ENCODE measurements around the gene ENPP3.

The ENPP3 gene

GRCh38 chr6:131631625-131632289, 5.3 kb upstream of the ENPP3 start:
- TF ChIP-seq FOXP2 (optimal IDR thresholded peaks at IDR 0.05; ENCODE audit: borderline replicate concordance, extremely low read depth, extremely low read length, insufficient read depth) (no peak), SIN3A (IDR thresholded peaks at IDR 0.05; ENCODE audit: borderline replicate concordance, insufficient read depth, low read length) (no peak), TAF1 (IDR thresholded peaks at IDR 0.05; ENCODE audit: borderline replicate concordance, insufficient read depth, low read length) (no peak), POLR2AphosphoS5 (IDR thresholded peaks at IDR 0.05; ENCODE audit: low read depth, low read length) (no peak)
- TF ChIP-seq, protein P1, sequence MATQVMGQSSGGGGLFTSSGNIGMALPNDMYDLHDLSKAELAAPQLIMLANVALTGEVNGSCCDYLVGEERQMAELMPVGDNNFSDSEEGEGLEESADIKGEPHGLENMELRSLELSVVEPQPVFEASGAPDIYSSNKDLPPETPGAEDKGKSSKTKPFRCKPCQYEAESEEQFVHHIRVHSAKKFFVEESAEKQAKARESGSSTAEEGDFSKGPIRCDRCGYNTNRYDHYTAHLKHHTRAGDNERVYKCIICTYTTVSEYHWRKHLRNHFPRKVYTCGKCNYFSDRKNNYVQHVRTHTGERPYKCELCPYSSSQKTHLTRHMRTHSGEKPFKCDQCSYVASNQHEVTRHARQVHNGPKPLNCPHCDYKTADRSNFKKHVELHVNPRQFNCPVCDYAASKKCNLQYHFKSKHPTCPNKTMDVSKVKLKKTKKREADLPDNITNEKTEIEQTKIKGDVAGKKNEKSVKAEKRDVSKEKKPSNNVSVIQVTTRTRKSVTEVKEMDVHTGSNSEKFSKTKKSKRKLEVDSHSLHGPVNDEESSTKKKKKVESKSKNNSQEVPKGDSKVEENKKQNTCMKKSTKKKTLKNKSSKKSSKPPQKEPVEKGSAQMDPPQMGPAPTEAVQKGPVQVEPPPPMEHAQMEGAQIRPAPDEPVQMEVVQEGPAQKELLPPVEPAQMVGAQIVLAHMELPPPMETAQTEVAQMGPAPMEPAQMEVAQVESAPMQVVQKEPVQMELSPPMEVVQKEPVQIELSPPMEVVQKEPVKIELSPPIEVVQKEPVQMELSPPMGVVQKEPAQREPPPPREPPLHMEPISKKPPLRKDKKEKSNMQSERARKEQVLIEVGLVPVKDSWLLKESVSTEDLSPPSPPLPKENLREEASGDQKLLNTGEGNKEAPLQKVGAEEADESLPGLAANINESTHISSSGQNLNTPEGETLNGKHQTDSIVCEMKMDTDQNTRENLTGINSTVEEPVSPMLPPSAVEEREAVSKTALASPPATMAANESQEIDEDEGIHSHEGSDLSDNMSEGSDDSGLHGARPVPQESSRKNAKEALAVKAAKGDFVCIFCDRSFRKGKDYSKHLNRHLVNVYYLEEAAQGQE (IDR thresholded peaks at IDR 0.05; ENCODE audit: insufficient read depth in 1 of 2, low read depth in 2 of 2, low read length in 2 of 2): no peak

DNA sequence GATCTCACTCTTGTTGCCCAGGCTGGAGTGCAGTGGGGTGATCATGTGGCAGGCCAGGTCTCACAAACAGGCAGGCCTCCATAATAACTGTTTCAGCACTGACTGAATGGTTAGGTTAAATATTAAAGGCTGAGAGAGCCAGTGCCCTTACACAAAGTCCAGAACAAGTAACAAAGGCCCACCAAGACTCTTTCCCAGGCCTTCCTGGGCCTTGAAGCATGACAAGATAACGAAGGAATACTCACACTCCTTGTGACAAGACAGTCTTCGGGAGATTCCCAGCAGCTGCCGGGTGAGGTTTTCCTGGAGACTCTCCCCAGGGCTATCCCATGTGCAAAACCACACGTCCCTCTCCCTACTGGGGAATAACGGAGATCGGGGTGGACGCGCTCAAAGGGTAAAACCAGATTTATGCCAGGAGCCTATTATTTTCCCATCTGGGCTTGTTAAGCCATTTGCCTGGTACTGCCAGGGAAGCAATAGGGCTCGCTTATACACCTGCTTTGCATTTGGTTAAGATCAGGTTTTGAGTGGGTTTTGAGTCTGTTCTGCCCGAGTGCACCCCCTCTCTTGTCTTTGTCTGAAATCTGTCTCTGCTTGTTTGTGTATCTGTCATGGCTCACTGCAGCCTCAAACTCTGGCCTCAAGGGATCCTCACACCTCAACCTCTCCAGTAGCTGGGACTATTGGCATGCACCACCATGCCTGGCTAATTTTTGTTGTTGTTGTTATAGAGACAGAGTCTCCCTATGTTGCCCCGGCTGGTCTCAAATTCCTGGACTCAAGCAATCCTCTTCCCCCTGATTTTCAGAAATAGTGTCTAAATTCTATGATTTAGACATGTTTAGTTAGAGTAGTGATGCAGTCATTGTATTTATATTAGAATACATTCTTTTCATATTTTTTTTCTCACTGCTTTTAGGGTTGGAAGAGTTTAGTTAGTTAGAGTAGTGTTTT, 1.4 kb upstream of the ENPP3 start:
- TF ChIP-seq SIN3A (IDR thresholded peaks at IDR 0.05; ENCODE audit: borderline replicate concordance, insufficient read depth, low read length) (no peak), TAF1 (IDR thresholded peaks at IDR 0.05; ENCODE audit: borderline replicate concordance, insufficient read depth, low read length) (no peak), POLR2AphosphoS5 (IDR thresholded peaks at IDR 0.05; ENCODE audit: low read depth, low read length) (no peak), FOXP2 (optimal IDR thresholded peaks at IDR 0.05; ENCODE audit: borderline replicate concordance, extremely low read depth, extremely low read length, insufficient read depth) (no peak)
- TF ChIP-seq, protein P1 (IDR thresholded peaks at IDR 0.05; ENCODE audit: insufficient read depth in 1 of 2, low read depth in 2 of 2, low read length in 2 of 2): no peak

DNA sequence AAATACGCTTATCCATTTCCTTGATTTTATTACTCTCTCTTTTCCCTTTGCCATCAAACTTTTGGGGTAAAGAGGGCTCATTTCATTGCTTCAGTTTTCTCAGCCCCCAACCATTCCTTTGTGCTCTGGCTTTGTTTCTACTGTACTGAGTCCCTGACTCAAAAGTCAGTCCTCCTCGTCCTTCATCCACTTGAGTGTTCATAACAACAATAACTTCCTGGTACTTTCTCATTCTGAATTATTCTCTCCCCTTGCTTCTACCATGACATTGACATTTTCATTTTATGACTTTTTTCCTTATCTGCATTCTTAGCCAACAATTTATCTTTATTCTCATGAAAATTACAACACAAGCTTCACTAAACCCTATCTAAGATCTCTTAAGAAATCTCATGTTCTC, 911 bp downstream of the ENPP3 start:
- TF ChIP-seq POLR2AphosphoS5 (IDR thresholded peaks at IDR 0.05; ENCODE audit: low read depth, low read length): no peak
- no peak for TF ChIP-seq TAF1 (IDR thresholded peaks at IDR 0.05; ENCODE audit: borderline replicate concordance, insufficient read depth, low read length)
- TF ChIP-seq SIN3A (IDR thresholded peaks at IDR 0.05; ENCODE audit: borderline replicate concordance, insufficient read depth, low read length): no peak
- TF ChIP-seq, protein P1 (IDR thresholded peaks at IDR 0.05; ENCODE audit: insufficient read depth in 1 of 2, low read depth in 2 of 2, low read length in 2 of 2): no peak
- TF ChIP-seq FOXP2 (optimal IDR thresholded peaks at IDR 0.05; ENCODE audit: borderline replicate concordance, extremely low read depth, extremely low read length, insufficient read depth): no peak

GRCh38 chr6:131640100-131640499, 3.0 kb downstream of the ENPP3 start:
- TF ChIP-seq POLR2AphosphoS5 (IDR thresholded peaks at IDR 0.05; ENCODE audit: low read depth, low read length) (no peak), TAF1 (IDR thresholded peaks at IDR 0.05; ENCODE audit: borderline replicate concordance, insufficient read depth, low read length) (no peak), SIN3A (IDR thresholded peaks at IDR 0.05; ENCODE audit: borderline replicate concordance, insufficient read depth, low read length) (no peak)
- TF ChIP-seq, protein P1 (IDR thresholded peaks at IDR 0.05; ENCODE audit: insufficient read depth in 1 of 2, low read depth in 2 of 2, low read length in 2 of 2): no peak
